ENCODE data around the gene USH1C. TPM values are rescaled to one million over a fixed set of nuclear protein-coding genes. Genes with fewer than 3 reads are reported as not detected.

Gene USH1C
- total RNA-seq, 1 donor from 2014 or later = not detected

GRCh38 chr11:17571431-17572358 lies 27.5 kb upstream of the USH1C start:
- DNase-seq (ENCODE audit: extremely low read depth, low read depth, low spot score) = no peak

GRCh38 chr11:17570034-17570433 lies 25.8 kb upstream of the USH1C start:
- no peak for DNase-seq (ENCODE audit: extremely low read depth, low read depth, low spot score)

- DNase-seq (ENCODE audit: extremely low read depth, low read depth, low spot score) = no peak
Observed at GRCh38 chr11:17568944-17569343, 24.7 kb upstream of the USH1C start.

GRCh38 chr11:17564687-17565042 lies 20.4 kb upstream of the USH1C start:
- DNase-seq (ENCODE audit: extremely low read depth, low read depth, low spot score) = no peak

GRCh38 chr11:17563961-17564686 lies 19.9 kb upstream of the USH1C start:
- DNase-seq (ENCODE audit: extremely low read depth, low read depth, low spot score) = no peak

- DNase-seq (ENCODE audit: extremely low read depth, low read depth, low spot score) = no peak
Observed at GRCh38 chr11:17563231-17563646, 19.0 kb upstream of the USH1C start.

GRCh38 chr11:17561526-17561925 lies 17.3 kb upstream of the USH1C start:
- DNase-seq (ENCODE audit: extremely low read depth, low read depth, low spot score) = no peak

GRCh38 chr11:17561111-17561415 lies 16.8 kb upstream of the USH1C start:
- no peak for DNase-seq (ENCODE audit: extremely low read depth, low read depth, low spot score)

- no peak for DNase-seq (ENCODE audit: extremely low read depth, low read depth, low spot score)
Observed at GRCh38 chr11:17560281-17561110, 16.3 kb upstream of the USH1C start.

GRCh38 chr11:17559341-17560087 lies 15.3 kb upstream of the USH1C start:
- no peak for DNase-seq (ENCODE audit: extremely low read depth, low read depth, low spot score)

GRCh38 chr11:17558916-17559315 lies 14.7 kb upstream of the USH1C start:
- DNase-seq (ENCODE audit: extremely low read depth, low read depth, low spot score) = no peak

GRCh38 chr11:17558025-17558780 lies 14.0 kb upstream of the USH1C start:
- no peak for DNase-seq (ENCODE audit: extremely low read depth, low read depth, low spot score)

- no peak for DNase-seq (ENCODE audit: extremely low read depth, low read depth, low spot score)
Observed at GRCh38 chr11:17556999-17557398, 12.8 kb upstream of the USH1C start.

- DNase-seq (ENCODE audit: extremely low read depth, low read depth, low spot score) = no peak
Observed at GRCh38 chr11:17554487-17554886, 10.3 kb upstream of the USH1C start.

- no peak for DNase-seq (ENCODE audit: extremely low read depth, low read depth, low spot score)
Observed at GRCh38 chr11:17553249-17553546, 9.0 kb upstream of the USH1C start.

- DNase-seq (ENCODE audit: extremely low read depth, low read depth, low spot score) = no peak
Observed at GRCh38 chr11:17552392-17553248, 8.4 kb upstream of the USH1C start.

- DNase-seq (ENCODE audit: extremely low read depth, low read depth, low spot score) = no peak
Observed at GRCh38 chr11:17552041-17552355, 7.8 kb upstream of the USH1C start.

GRCh38 chr11:17551347-17552040 lies 7.3 kb upstream of the USH1C start:
- no peak for DNase-seq (ENCODE audit: extremely low read depth, low read depth, low spot score)
